Measurements from ENCODE around the gene KRT17. TPM values are rescaled to one million over a fixed set of nuclear protein-coding genes. Genes with fewer than 3 reads are reported as not detected.

Gene KRT17
- total RNA-seq, 1 donor from 2014 or later = 216 TPM

- Histone ChIP-seq H3K4me3 (ENCODE audit: low read depth, low read length) (peak overlapping the region; percentile 22), H3K27me3 (ENCODE audit: control insufficient read depth, insufficient read depth, low read length) (no peaks in the 10 kb centered on the region), H3K36me3 (ENCODE audit: control insufficient read depth, insufficient read depth, low read length) (no peaks in the 10 kb centered on the region)
- TF ChIP-seq, protein P1, sequence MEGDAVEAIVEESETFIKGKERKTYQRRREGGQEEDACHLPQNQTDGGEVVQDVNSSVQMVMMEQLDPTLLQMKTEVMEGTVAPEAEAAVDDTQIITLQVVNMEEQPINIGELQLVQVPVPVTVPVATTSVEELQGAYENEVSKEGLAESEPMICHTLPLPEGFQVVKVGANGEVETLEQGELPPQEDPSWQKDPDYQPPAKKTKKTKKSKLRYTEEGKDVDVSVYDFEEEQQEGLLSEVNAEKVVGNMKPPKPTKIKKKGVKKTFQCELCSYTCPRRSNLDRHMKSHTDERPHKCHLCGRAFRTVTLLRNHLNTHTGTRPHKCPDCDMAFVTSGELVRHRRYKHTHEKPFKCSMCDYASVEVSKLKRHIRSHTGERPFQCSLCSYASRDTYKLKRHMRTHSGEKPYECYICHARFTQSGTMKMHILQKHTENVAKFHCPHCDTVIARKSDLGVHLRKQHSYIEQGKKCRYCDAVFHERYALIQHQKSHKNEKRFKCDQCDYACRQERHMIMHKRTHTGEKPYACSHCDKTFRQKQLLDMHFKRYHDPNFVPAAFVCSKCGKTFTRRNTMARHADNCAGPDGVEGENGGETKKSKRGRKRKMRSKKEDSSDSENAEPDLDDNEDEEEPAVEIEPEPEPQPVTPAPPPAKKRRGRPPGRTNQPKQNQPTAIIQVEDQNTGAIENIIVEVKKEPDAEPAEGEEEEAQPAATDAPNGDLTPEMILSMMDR (IDR thresholded peaks at IDR 0.05; ENCODE audit: insufficient read depth, low read length, poor library complexity, severe bottlenecking) = peak; percentile 65
- DNase-seq (ENCODE audit: low read depth) = no peak
Observed at GRCh38 chr17:41665566-41666236, 41.3 kb upstream of the KRT17 start.

GRCh38 chr17:41664587-41665565 lies 40.5 kb upstream of the KRT17 start:
- TF ChIP-seq, protein P1 (IDR thresholded peaks at IDR 0.05; ENCODE audit: insufficient read depth, low read length, poor library complexity, severe bottlenecking) = no peak
- Histone ChIP-seq H3K27me3 (ENCODE audit: control insufficient read depth, insufficient read depth, low read length) (no peaks in the 10 kb centered on the region), H3K4me3 (ENCODE audit: low read depth, low read length) (no peak overlapping the region), H3K36me3 (ENCODE audit: control insufficient read depth, insufficient read depth, low read length) (no peaks in the 10 kb centered on the region)
- no peak for DNase-seq (ENCODE audit: low read depth)

DNA sequence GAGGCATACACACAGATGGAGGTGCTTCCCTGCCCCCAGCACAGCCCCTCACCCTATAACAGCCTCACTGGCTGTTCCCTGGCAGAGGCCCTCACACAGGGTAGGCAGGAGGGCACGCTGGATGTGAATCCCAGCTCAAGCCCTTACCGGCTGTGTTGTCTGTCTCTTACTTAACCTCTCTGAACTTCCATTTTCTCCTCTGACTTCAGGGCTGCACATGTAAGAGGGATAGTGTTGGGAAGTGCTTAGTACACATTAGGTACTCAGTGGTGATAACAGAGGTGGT lies 39.7 kb upstream of the KRT17 start:
- TF ChIP-seq, protein P1 (IDR thresholded peaks at IDR 0.05; ENCODE audit: insufficient read depth, low read length, poor library complexity, severe bottlenecking) = no peak
- H3K4me3 ChIP-seq (ENCODE audit: low read depth, low read length) = no peak overlapping the region
- no peaks in the 10 kb centered on the region for H3K36me3 ChIP-seq (ENCODE audit: control insufficient read depth, insufficient read depth, low read length)
- H3K27me3 ChIP-seq (ENCODE audit: control insufficient read depth, insufficient read depth, low read length) = no peaks in the 10 kb centered on the region
- no peak for DNase-seq (ENCODE audit: low read depth)

DNA sequence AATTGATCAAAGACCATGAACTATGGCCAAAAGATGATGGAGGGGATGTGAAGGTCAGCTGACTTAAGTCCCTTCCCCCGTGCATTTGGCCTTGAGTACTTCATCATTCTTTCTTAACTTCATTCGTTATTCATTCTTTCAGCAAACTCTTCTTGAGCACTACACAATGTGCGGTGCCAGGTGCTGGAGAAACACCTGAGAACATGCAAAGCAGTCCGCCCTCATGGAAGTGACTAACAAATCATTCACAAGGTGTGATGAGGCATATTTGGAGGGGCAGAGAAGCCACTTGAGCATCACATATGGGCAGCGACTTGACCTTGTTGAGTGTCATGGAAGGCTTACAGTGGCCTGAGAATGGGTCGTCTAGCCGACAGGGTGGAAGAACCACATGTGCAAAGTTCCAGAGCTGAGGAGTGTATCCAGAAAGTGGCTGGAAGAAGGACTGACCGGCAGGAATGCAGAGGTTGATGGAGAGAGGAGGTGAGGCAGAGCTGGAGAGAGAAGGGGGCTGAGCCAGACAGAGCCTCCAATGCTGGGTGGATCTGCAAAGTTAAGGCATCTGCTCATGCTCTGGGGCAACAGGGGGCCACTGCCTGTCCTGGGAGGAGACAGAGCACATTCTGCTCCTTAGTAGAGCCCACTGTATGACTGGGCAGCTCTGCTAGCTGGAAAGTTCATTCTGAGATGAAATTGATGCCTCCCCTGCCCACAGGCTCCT lies 39.2 kb upstream of the KRT17 start:
- Histone ChIP-seq H3K36me3 (ENCODE audit: control insufficient read depth, insufficient read depth, low read length) (no peaks in the 10 kb centered on the region), H3K27me3 (ENCODE audit: control insufficient read depth, insufficient read depth, low read length) (no peaks in the 10 kb centered on the region), H3K4me3 (ENCODE audit: low read depth, low read length) (no peak overlapping the region)
- DNase-seq (ENCODE audit: low read depth) = no peak
- TF ChIP-seq, protein P1 (IDR thresholded peaks at IDR 0.05; ENCODE audit: insufficient read depth, low read length, poor library complexity, severe bottlenecking) = no peak

DNA sequence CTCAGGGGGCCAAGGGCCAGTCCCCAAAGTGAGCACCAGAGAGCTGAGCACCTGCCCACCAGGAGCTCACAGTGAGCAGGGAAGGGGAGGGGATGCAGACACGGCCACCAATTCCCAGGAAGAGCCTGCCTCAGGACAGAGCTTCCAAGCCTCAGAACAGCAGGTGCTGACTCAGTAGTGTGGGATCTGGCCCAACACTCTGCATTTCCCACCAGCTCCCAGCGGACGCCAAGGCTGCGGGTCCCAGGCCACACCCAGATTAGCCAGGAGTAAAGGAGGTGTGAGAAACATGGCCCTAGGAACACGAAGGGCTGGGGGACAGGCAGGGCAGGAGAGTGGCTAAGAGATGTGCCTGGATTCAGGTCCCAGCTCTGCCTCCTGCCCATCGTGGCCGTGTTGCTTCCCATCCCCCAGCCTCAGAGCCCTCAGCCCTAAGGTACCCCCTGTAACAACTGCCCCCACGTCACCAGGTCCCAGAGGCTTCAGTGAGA lies 35.9 kb upstream of the KRT17 start:
- Histone ChIP-seq H3K4me3 (ENCODE audit: low read depth, low read length) (no peak overlapping the region), H3K36me3 (ENCODE audit: control insufficient read depth, insufficient read depth, low read length) (no peaks in the 10 kb centered on the region), H3K27me3 (ENCODE audit: control insufficient read depth, insufficient read depth, low read length) (no peaks in the 10 kb centered on the region)
- no peak for DNase-seq (ENCODE audit: low read depth)
- TF ChIP-seq, protein P1 (IDR thresholded peaks at IDR 0.05; ENCODE audit: insufficient read depth, low read length, poor library complexity, severe bottlenecking) = no peak
